Activated naive CD4-positive, alpha-beta T cell treated with anti-CD3 and anti-CD28 coated beads, Interleukin-2, amount 50 U/mL, for 16 hours (primary cell): ENCODE results near the gene TDRD12.
"Not testable (repeated sequence)": the region's sequence is repeated elsewhere in the genome, so short reads cannot be mapped to it uniquely, and the experiment has no call there.

Source experiments
- DNase-seq: peaks from one replicate; pipeline ENCODE4 v3.0.0-alpha.2; 2020

TDRD12 gene

DNA sequence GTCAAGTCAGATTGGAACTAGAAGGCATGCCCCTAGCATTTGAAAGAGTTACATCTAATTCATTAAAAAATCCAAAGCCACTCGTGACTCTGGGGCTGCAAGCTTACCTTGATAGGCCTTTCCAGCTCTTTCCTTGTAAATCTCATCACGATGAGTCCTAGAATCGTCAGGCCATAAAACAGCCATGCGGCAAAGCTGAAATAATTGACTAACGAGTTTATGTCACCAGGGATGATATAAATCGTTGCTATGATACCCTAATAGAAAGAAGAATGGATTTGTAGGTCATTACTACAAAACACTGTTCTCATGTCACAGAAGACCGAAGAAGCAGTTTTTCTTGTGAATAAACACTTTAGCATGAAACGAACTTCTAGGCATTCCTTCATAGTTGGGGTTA, 122.5 kb downstream of the TDRD12 start:
- no peak for DNase-seq

GRCh38 chr19:32843716-32844245, 124.2 kb downstream of the TDRD12 start:
- no peak for DNase-seq

DNA sequence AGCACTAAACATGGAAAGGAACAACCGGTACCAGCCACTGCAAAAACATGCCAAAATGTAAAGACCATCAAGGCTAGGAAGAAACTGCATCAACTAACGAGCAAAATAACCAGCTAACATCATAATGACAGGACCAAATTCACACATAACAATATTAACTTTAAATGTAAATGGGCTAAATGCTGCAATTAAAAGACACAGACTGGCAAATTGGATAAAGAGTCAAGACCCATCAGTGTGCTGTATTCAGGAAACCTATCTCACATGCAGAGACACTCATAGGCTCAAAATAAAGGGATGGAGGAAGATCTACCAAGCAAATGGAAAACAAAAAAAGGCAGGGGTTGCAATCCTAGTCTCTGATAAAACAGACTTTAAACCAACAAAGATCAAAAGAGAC, 128.5 kb downstream of the TDRD12 start:
- DNase-seq, result not testable (repeated sequence)

GRCh38 chr19:32852216-32852615, 132.6 kb downstream of the TDRD12 start:
- no peak for DNase-seq

DNA sequence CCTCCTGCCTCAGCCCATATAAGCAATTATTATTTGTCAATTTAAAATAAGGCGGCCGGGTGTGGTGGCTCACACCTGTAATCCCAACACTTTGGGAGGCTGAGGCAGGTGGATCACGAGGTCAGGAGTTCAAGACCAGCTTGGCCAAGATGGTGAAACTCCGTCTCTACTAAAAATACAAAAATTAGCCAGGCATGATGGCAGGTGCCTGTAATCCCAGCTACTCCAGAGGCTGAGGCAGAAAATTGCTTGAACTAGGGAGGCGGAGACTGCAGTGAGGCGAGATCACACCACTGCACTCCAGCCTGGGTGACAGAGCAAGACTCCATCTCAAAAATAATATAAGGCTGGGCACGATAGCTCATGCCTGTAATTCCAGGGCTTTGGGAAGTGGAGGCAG, 137.3 kb downstream of the TDRD12 start:
- not testable (repeated sequence) for DNase-seq

GRCh38 chr19:32857584-32857983, 138.0 kb downstream of the TDRD12 start:
- no peak for DNase-seq

- DNase-seq, result no peak
These were observed 138.6 kb downstream of the TDRD12 start for GRCh38 chr19:32858155-32858554.

GRCh38 chr19:32858559-32858958, 139.0 kb downstream of the TDRD12 start:
- DNase-seq, result no peak

GRCh38 chr19:32859591-32859990, 140.0 kb downstream of the TDRD12 start:
- no peak for DNase-seq

- no peak for DNase-seq
These were observed 142.0 kb downstream of the TDRD12 start for GRCh38 chr19:32861596-32861995.

GRCh38 chr19:32862173-32862572, 142.6 kb downstream of the TDRD12 start:
- DNase-seq, result no peak

DNA sequence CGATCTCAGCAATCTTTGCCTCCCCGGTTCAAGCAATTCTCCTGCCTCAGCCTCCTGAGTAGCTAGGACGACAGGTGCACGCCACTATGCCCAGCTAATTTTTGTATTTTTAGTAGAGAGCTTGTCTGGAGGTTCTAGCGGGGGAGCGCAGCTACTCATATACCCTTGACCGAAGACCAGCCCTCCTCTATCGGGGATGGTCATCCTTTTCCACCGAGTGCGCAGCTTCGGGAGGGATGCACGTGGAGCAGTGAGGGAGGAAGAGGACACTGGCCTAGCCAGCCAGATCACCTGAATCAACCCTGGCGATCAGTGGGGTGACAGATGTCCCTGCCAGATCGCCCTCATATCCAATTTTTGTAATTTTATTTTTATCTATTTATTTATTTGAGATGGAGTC, 143.2 kb downstream of the TDRD12 start:
- no peak for DNase-seq

GRCh38 chr19:32863301-32863700, 143.7 kb downstream of the TDRD12 start:
- DNase-seq, result no peak

DNA sequence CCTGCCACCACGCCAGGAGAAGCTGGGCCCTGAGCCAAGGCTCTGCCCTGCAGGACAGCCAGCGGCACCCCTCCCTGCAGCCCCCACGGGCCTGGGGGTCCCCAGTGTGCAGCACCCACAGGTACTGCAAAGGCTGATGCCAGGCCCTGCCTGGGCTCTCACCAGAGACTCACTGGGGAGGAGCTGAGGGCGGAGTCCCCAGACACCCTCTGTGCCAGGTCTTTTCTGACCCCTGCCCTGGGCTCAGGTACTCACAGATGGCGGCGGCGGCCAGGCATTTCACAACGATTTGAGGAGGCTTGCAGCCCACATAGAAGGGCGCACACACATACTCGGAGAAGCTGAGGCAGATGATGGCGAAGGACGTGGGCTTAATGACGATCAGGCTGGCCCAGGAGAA, 144.3 kb downstream of the TDRD12 start:
- DNase-seq, result no peak

- DNase-seq, result no peak
These were observed 144.9 kb downstream of the TDRD12 start for GRCh38 chr19:32864318-32865007.

DNA sequence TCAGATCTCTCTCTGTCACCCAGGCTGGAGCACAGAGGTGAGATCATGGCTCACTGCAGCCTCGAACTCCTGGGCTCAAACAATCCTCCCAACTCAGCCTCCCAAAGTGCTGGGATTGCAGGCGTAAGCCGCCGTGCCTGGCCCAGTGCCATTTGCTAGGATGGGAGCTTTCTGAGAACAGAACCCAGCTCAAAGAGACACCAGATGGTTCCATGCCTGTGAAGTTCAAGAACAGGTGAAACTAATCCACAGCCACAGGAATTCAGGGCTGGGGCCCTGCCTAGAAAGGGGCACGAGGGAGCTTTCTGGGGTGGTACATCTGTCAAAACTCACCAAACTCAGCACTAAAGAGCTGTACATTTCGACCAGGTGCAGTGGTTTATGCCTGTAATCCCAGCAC, 145.8 kb downstream of the TDRD12 start:
- DNase-seq, result no peak

DNA sequence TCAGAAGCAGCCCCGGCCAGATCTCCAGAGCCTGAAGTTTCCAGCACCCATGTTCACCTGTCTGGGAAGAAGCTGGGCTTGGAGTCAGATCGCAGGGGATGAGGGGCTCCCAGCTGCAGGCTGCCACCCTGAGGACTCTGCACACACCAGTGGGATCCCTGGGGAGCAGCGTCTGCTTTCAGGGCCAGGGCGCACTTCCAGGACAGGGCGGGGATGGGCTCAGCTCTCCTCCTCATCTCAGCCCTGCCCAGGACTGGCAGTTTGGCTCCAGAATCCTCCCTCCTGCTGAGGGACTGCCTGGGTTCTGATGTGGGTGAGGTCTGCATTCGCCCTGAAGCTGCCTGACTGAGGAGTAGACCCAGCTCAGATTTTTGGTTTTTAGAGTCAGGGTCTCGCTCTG, 146.5 kb downstream of the TDRD12 start:
- DNase-seq, result no peak

DNA sequence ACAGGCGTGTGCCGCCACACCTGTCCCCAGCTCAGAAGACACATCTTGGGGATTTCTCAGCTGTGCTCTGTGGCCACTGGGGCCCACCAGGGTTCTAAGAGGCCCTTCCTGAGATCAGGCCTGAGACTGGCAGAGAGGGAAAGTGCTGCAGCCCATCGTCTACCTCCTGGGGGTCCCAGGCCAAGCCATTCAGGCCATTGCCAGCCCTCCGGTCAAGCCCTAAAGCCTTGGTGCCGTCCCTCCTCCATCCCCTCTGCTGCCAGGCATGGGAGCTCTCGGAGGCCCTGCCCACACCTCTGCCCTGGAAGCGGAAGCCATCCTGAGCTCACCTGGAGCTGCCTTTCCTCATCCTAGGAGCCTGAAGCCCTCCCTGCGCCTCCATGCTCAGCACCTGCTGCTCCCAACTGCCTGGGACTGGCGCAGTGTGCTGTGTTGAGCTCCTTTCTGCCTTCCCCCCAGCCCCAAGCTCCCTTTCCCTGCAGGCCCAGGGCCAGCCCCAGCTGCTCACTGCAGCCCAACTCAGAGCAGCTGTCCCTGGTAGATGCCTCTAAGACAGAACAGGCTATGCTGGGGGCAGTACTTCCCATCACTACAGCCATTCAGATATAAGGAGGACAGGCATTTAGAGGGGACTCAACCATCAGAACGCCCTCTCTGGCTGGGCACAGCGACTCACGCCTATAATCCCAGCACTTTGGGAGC, 147.1 kb downstream of the TDRD12 start:
- no peak for DNase-seq

DNA sequence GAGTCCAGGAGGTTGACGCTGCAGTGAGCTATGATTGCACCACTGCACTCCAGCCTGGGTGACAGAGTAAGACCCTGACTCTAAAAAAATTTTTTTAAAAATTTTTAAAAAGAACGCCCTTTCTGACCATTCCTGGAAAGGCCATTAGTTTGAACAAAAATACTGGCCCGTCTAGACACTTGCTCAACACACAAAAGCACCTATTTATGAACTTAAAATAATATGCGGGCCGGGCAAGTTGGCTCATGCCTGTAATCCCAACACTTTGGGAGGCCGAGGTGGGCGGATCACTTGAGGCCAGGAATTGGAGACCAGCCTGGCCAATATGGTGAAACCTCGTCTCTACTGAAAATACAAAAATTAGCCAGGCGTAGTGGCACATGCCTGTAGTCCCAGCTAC, 147.9 kb downstream of the TDRD12 start:
- not testable (repeated sequence) for DNase-seq

GRCh38 chr19:32868206-32868950, 148.8 kb downstream of the TDRD12 start:
- no peak for DNase-seq

DNA sequence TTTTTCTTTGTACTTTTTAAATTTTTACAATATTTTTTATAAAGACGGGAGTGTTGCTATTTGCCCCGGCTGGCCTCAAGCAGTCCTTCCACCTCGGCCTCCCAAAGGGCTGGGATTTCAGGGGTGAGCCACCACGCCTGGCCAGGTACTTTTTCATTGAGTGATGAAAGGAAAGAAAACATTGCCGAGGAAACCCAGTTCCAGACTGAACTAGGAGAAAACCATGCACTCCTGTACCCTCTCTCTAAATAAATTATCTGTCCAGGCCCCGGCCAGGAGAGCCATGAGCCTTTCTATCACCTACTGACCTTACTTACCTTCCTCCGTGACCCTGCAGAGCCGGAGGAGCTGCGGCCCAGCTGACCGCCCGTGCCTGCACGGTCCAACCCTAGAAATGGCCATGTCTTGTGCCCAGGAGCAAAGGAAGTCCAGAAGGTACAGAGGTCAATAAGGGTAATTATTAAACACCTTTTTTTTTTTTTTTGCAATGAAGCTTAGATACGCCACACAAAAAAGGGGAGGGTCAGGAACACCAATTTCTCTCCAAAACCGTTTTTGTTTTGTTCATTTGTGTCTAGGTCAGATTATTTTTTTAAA, 149.9 kb downstream of the TDRD12 start, which contains the start of gene SLC7A9:
SLC7A9 (minus strand) TSS at position 399 of the 597 bp plus-strand sequence. CDS start 1,233 bp downstream, outside the sequence.
- DNase-seq, result no peak

DNA sequence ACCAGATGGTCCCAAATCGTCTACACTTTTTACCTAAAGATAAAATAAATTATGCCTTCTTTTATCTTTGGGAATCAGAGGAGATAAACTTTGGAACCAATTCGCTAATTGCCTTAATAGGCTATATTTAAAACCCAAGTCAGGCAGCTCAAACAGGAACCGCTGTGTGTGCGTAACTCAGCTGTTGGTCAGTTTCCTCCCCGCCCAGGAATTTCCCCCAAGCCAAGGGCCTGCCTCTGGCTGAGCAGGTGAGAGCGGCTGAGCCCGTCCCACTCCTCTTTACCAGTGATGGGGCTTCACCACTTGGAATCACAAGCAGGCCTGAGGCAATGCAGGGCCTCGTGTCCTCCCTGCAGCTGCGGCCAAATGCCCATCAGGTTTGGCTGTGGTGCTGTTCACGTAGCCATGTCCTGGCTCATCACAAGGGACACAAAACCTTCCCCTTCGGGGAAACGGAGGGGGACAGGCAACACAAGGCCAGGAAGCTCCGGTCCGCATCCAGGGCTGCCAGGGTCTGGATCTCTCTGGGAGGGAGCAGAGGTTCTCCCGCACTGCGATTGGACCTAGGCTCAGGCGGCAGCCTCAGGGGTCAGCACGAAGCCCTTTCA, 150.5 kb downstream of the TDRD12 start:
- DNase-seq, result no peak

DNA sequence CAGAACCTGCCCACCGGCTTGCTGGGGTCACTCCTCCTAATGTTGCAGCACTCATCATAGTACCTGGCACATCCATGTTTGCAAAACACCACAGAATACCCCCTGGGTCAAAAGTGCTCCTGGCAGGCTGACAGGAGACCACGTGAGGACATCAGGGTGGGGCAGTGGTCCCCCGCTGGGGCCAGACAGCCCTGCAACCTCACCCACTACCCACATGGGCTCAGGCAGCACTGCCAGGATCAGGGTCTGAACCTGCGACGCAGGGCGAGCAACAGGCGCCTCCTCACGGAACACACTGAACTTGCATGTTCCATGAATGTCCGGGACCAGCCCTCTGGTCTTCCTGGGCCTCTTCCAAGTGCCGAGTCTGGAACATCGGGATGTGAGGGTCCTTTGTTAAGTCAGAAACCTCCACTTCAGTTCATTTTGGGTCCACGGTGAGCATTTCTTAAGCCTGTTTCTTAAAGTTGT, 151.4 kb downstream of the TDRD12 start:
- DNase-seq, result no peak
